ENCODE data around the gene CPNE6. TPM values are rescaled to one million over a fixed set of nuclear protein-coding genes. Genes with fewer than 3 reads are reported as not detected.

CPNE6 gene
- total and polyA plus RNA-seq, 2 of the 13 experiments (the other 11 are each of a cell fraction or from before 2014, with no cell fraction given) = not detected

DNA sequence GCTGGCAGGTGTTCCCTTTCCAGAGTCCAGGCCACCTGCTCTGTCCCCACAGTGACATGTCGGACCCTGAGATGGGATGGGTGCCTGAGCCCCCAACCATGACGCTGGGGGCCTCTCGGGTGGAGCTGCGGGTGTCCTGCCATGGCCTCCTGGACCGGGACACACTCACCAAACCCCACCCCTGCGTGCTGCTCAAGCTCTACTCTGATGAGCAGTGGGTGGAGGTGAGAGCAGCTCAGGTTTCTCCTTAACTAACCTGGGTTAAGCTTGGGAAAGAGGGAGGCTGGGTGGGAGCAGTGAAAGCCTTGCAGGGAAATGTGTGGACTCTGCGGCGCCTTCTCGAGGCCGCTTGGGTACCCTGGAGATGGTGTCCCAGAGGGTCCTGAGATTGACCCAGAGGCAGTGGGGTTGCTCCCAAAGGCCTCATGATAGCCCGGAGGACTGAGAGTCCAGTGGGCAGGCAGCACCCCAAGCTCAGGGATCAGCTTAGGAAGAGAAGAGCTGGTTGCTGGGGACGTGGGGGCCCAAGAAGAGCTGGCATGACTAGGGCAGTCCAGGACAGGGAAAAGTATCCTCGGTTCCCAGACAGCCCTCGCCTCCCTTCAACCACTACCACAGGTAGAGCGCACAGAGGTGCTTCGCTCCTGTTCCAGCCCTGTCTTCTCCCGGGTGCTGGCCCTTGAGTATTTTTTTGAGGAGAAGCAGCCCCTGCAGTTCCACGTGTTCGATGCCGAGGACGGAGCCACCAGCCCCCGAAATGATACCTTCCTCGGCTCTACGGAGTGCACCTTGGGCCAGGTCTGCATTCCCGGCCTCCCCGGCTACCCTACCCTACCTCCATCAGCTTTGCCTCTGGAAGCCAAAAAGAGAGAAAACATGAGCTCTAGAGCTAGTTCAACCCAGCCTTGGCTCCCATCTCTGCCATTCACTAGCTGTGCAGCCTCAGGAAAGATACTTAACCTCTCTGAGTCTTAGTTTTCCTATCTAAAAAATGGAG, 1.8 kb downstream of the CPNE6 start:
- peaks cover 13 to 66% of the 10 kb centered on the region in 2 experiments for H3K27me3 ChIP-seq (ENCODE audit: control insufficient read depth in 1 of 2, insufficient read depth in 2 of 2, low read length in 2 of 2)
- ATAC-seq (no peak), DNase-seq (ENCODE audit: low spot score) (no peak), FAIRE-seq (no peak)
- H2AFZ ChIP-seq (ENCODE audit: low read length) = no peak overlapping the region
- ChIA-PET POLR2A (interaction anchor here (1.2 to 8.3 kb wide), 6 partner anchors 8 to 88 kb away, joined by 3 to 68 read pairs (median 5); partner anchors contain the start of genes DCAF11, IRF9, NRL and PCK2), CTCF (ENCODE audit: low intra/inter-chr PET ratio, low total read pairs) (no interaction called here)
- H3K79me2 ChIP-seq (ENCODE audit: insufficient read depth, low read length) = no peaks in the 10 kb centered on the region
- in situ Hi-C loops (cut with HindIII; ENCODE audit: extremely low pct_ligation_motif_present, low pct_unique_long_range_greater_than_20kb) = no loop called here
- no peaks in the 10 kb centered on the region for H3K36me3 ChIP-seq (replicated peaks in 1 of 2; ENCODE audit: control insufficient read depth in 1 of 2, insufficient read depth in 2 of 2, low read length in 2 of 2)
- BruUV-seq (replicated peaks) = no TSS peak
- H3K4me3 ChIP-seq (replicated peaks in 1 of 3; ENCODE audit: insufficient read depth in 1 of 3, low read depth in 2 of 3, low read length in 3 of 3) = no peak overlapping the region
- H3K27ac ChIP-seq (ENCODE audit: extremely low read length, insufficient read depth, low read length) = no peak overlapping the region
- H4K20me1 ChIP-seq (ENCODE audit: insufficient read depth, low read length) = no peaks in the 10 kb centered on the region
- H3K4me1 ChIP-seq (ENCODE audit: insufficient read depth, low read length) = peaks cover 38% of the 10 kb centered on the region
- 64% methylated on average over 26 of the region's 26 CpGs for WGBS (ENCODE audit: low lambda C conversion rate)
- intact Hi-C loops (cut with micrococcal nuclease; ENCODE audit: unreplicated experiment) = no loop called here
- H3K4me2 ChIP-seq (ENCODE audit: low read depth, low read length) = no peak overlapping the region
- H3K9me3 ChIP-seq (ENCODE audit: low read length) = no peaks in the 10 kb centered on the region
- no peak overlapping the region for H3K9ac ChIP-seq (ENCODE audit: insufficient read depth, low read depth, low read length)
- TF ChIP-seq, protein P1, sequence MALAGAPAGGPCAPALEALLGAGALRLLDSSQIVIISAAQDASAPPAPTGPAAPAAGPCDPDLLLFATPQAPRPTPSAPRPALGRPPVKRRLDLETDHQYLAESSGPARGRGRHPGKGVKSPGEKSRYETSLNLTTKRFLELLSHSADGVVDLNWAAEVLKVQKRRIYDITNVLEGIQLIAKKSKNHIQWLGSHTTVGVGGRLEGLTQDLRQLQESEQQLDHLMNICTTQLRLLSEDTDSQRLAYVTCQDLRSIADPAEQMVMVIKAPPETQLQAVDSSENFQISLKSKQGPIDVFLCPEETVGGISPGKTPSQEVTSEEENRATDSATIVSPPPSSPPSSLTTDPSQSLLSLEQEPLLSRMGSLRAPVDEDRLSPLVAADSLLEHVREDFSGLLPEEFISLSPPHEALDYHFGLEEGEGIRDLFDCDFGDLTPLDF (CRISPR knock-in tag; IDR thresholded peaks at IDR 0.05) = no peak
- TF ChIP-seq, protein P2, sequence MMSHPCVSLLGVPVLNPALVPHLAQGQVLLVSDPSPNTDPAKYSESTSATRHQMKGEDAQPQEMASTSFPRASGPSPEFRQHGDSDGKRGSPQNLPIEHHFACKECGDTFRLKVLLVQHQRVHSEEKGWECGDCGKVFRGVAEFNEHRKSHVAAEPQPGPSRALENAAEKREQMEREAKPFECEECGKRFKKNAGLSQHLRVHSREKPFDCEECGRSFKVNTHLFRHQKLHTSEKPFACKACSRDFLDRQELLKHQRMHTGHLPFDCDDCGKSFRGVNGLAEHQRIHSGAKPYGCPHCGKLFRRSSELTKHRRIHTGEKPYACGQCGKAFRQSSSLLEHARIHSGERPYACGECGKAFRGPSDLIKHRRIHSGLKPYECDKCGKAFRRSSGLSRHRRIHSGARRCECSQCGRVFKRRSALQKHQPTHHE (CRISPR knock-in tag; IDR thresholded peaks at IDR 0.05; ENCODE audit: borderline replicate concordance) = no peak
- TF ChIP-seq, protein P3, sequence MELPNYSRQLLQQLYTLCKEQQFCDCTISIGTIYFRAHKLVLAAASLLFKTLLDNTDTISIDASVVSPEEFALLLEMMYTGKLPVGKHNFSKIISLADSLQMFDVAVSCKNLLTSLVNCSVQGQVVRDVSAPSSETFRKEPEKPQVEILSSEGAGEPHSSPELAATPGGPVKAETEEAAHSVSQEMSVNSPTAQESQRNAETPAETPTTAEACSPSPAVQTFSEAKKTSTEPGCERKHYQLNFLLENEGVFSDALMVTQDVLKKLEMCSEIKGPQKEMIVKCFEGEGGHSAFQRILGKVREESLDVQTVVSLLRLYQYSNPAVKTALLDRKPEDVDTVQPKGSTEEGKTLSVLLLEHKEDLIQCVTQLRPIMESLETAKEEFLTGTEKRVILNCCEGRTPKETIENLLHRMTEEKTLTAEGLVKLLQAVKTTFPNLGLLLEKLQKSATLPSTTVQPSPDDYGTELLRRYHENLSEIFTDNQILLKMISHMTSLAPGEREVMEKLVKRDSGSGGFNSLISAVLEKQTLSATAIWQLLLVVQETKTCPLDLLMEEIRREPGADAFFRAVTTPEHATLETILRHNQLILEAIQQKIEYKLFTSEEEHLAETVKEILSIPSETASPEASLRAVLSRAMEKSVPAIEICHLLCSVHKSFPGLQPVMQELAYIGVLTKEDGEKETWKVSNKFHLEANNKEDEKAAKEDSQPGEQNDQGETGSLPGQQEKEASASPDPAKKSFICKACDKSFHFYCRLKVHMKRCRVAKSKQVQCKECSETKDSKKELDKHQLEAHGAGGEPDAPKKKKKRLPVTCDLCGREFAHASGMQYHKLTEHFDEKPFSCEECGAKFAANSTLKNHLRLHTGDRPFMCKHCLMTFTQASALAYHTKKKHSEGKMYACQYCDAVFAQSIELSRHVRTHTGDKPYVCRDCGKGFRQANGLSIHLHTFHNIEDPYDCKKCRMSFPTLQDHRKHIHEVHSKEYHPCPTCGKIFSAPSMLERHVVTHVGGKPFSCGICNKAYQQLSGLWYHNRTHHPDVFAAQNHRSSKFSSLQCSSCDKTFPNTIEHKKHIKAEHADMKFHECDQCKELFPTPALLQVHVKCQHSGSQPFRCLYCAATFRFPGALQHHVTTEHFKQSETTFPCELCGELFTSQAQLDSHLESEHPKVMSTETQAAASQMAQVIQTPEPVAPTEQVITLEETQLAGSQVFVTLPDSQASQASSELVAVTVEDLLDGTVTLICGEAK (IDR thresholded peaks at IDR 0.05) = no peak
- TF ChIP-seq, protein P3 (CRISPR knock-in tag; IDR thresholded peaks at IDR 0.05) = peak; percentile 51; the same call in 1 of the 2 replicates
- TF ChIP-seq KDM4B (CRISPR knock-in tag; IDR thresholded peaks at IDR 0.05) (no peak), TBP (CRISPR knock-in tag; IDR thresholded peaks at IDR 0.05) (no peak), MAFG (CRISPR knock-in tag; IDR thresholded peaks at IDR 0.05) (0 out of 2 replicates have a peak, but pooled peaks have one; percentile 20), ZNF20 (CRISPR knock-in tag; IDR thresholded peaks at IDR 0.05) (no peak), ARNTL (CRISPR knock-in tag; IDR thresholded peaks at IDR 0.05) (no peak), ZNF83 (CRISPR knock-in tag; IDR thresholded peaks at IDR 0.05; ENCODE audit: borderline replicate concordance) (no peak), NONO (IDR thresholded peaks at IDR 0.05) (no peak), NONO (CRISPR knock-in tag; conservative IDR thresholded peaks at IDR 0.05) (no peak)

Data from HepG2 (cell line).